ENCODE data around the gene MBD3L5.

MBD3L5 gene

GRCh38 chr19:6997679-6998445 lies 32.5 kb upstream of the MBD3L5 start:
- TF ChIP-seq EP300 (IDR thresholded peaks at IDR 0.05; ENCODE audit: borderline replicate concordance), result no peak
- TF ChIP-seq MAX (IDR thresholded peaks at IDR 0.05), result no peak
- TF ChIP-seq NFIC (IDR thresholded peaks at IDR 0.05), result no peak
- no peak for TF ChIP-seq TAF1 (IDR thresholded peaks at IDR 0.05; ENCODE audit: low read depth)
- TF ChIP-seq TEAD4 (IDR thresholded peaks at IDR 0.05), result no peak
- TF ChIP-seq, protein P1, sequence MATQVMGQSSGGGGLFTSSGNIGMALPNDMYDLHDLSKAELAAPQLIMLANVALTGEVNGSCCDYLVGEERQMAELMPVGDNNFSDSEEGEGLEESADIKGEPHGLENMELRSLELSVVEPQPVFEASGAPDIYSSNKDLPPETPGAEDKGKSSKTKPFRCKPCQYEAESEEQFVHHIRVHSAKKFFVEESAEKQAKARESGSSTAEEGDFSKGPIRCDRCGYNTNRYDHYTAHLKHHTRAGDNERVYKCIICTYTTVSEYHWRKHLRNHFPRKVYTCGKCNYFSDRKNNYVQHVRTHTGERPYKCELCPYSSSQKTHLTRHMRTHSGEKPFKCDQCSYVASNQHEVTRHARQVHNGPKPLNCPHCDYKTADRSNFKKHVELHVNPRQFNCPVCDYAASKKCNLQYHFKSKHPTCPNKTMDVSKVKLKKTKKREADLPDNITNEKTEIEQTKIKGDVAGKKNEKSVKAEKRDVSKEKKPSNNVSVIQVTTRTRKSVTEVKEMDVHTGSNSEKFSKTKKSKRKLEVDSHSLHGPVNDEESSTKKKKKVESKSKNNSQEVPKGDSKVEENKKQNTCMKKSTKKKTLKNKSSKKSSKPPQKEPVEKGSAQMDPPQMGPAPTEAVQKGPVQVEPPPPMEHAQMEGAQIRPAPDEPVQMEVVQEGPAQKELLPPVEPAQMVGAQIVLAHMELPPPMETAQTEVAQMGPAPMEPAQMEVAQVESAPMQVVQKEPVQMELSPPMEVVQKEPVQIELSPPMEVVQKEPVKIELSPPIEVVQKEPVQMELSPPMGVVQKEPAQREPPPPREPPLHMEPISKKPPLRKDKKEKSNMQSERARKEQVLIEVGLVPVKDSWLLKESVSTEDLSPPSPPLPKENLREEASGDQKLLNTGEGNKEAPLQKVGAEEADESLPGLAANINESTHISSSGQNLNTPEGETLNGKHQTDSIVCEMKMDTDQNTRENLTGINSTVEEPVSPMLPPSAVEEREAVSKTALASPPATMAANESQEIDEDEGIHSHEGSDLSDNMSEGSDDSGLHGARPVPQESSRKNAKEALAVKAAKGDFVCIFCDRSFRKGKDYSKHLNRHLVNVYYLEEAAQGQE (IDR thresholded peaks at IDR 0.05; ENCODE audit: low read depth), result no peak
- no peak for TF ChIP-seq EGR1 (IDR thresholded peaks at IDR 0.05)
- no peak for TF ChIP-seq FOXM1 (IDR thresholded peaks at IDR 0.05; ENCODE audit: borderline replicate concordance, low read depth)
- TF ChIP-seq RAD21 (IDR thresholded peaks at IDR 0.05; ENCODE audit: low read depth), result no peak
- TF ChIP-seq ZBTB7A (IDR thresholded peaks at IDR 0.05; ENCODE audit: low read depth), result no peak
- TF ChIP-seq, protein P2, sequence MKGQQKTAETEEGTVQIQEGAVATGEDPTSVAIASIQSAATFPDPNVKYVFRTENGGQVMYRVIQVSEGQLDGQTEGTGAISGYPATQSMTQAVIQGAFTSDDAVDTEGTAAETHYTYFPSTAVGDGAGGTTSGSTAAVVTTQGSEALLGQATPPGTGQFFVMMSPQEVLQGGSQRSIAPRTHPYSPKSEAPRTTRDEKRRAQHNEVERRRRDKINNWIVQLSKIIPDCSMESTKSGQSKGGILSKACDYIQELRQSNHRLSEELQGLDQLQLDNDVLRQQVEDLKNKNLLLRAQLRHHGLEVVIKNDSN (IDR thresholded peaks at IDR 0.05), result no peak
- no peak for TF ChIP-seq TCF12 (IDR thresholded peaks at IDR 0.05; ENCODE audit: low read depth)
- no peak for TF ChIP-seq CEBPB (IDR thresholded peaks at IDR 0.05)
- no peak for TF ChIP-seq YY1 (IDR thresholded peaks at IDR 0.05; ENCODE audit: low read depth)
- no peak for TF ChIP-seq CREB1 (IDR thresholded peaks at IDR 0.05; ENCODE audit: low read depth)

- TF ChIP-seq RAD21 (IDR thresholded peaks at IDR 0.05; ENCODE audit: low read depth) (no peak), NFIC (IDR thresholded peaks at IDR 0.05) (no peak)
Observed at GRCh38 chr19:6999933-7000332, 30.4 kb upstream of the MBD3L5 start.

DNA sequence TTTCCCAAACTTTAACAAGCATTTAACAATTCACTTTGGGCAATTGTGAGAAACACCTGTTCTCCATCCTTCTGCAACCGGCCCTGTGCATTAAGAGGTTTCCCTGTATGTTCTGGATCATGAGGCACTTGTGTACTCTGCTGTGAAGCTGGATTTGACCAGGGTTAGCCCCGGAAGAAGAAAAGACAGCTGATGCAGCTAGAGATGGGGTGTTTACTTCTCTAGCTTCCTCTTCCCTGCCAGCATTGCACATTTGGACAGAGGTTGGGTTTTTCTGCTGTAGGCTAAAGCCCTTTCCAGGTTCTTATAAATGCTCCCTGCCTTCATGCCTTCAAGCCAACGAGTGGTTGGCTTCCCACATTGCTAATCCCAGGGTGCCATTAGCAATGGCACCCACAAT lies 30.0 kb upstream of the MBD3L5 start:
- TF ChIP-seq NFIC (IDR thresholded peaks at IDR 0.05) (no peak), CREB1 (IDR thresholded peaks at IDR 0.05; ENCODE audit: low read depth) (no peak), RAD21 (IDR thresholded peaks at IDR 0.05; ENCODE audit: low read depth) (no peak), ZBTB7A (IDR thresholded peaks at IDR 0.05; ENCODE audit: low read depth) (no peak), TEAD4 (IDR thresholded peaks at IDR 0.05) (no peak), TCF12 (IDR thresholded peaks at IDR 0.05; ENCODE audit: low read depth) (no peak), MAX (IDR thresholded peaks at IDR 0.05) (no peak), EP300 (IDR thresholded peaks at IDR 0.05; ENCODE audit: borderline replicate concordance) (no peak), TAF1 (IDR thresholded peaks at IDR 0.05; ENCODE audit: low read depth) (no peak), YY1 (IDR thresholded peaks at IDR 0.05; ENCODE audit: low read depth) (no peak), FOXM1 (IDR thresholded peaks at IDR 0.05; ENCODE audit: borderline replicate concordance, low read depth) (no peak), CEBPB (IDR thresholded peaks at IDR 0.05) (no peak), EGR1 (IDR thresholded peaks at IDR 0.05) (no peak)
- TF ChIP-seq, protein P1 (IDR thresholded peaks at IDR 0.05; ENCODE audit: low read depth), result no peak
- TF ChIP-seq, protein P2 (IDR thresholded peaks at IDR 0.05), result no peak

DNA sequence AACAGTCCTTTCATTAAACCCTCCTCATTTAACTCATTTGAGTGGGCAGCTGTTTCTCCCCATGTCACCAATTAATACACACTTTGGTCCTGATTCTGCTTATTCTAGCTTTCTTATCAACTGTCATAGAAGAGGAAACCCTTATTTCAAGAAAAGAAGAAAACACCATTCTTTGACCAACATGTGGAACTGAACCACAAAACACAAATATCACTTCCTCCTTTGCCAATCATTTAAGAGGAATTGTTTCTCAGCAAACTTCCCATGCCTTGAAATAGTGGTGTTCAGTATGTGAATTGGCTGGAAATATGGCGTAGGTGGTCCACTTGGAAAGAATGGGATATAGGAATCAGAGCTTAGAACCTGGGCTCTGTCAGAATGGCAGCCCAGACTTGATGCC lies 29.6 kb upstream of the MBD3L5 start:
- TF ChIP-seq CEBPB (IDR thresholded peaks at IDR 0.05) (no peak), YY1 (IDR thresholded peaks at IDR 0.05; ENCODE audit: low read depth) (no peak), TCF12 (IDR thresholded peaks at IDR 0.05; ENCODE audit: low read depth) (no peak), EGR1 (IDR thresholded peaks at IDR 0.05) (no peak), MAX (IDR thresholded peaks at IDR 0.05) (no peak)

DNA sequence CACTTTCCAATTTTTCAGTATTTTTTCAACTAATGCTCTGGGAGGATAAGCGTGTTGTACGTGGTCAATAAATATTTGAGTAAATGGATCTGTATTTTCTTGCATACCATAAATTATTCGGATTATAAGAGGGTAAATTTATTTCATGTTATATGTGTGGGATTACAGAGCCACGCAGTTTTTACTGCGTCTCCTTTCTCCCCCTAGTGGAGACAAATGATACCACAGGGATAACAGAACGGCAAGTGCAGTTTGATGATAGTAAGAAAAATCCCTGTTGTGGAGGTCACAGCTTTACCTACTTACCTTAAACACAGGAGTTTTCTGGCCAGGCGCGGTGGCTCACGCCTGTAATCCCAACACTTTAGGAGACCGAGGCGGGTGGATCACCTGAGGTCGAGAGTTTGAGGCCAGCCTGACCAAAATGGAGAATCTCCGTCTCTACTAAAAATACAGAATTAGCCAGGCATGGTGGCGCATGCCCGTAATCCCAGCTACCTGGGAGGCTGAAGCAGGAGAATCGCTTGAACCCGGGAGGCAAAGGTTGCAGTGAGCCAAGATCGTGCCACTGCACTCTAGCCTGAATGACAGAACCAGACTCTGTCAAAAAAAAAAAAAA lies 26.0 kb upstream of the MBD3L5 start:
- TF ChIP-seq NFIC (IDR thresholded peaks at IDR 0.05) (no peak), TEAD4 (IDR thresholded peaks at IDR 0.05) (no peak), TAF1 (IDR thresholded peaks at IDR 0.05; ENCODE audit: low read depth) (no peak), RAD21 (IDR thresholded peaks at IDR 0.05; ENCODE audit: low read depth) (no peak), CREB1 (IDR thresholded peaks at IDR 0.05; ENCODE audit: low read depth) (no peak), MAX (IDR thresholded peaks at IDR 0.05) (no peak), ZBTB7A (IDR thresholded peaks at IDR 0.05; ENCODE audit: low read depth) (no peak), EP300 (IDR thresholded peaks at IDR 0.05; ENCODE audit: borderline replicate concordance) (no peak), FOXM1 (IDR thresholded peaks at IDR 0.05; ENCODE audit: borderline replicate concordance, low read depth) (no peak)
- TF ChIP-seq, protein P2 (IDR thresholded peaks at IDR 0.05), result no peak
- TF ChIP-seq, protein P1 (IDR thresholded peaks at IDR 0.05; ENCODE audit: low read depth), result no peak
